ENCODE data around the gene CD44.

CD44 gene

GRCh38 chr11:35112056-35112845, 26.7 kb upstream of the CD44 start:
- DNase-seq: no peak

DNA sequence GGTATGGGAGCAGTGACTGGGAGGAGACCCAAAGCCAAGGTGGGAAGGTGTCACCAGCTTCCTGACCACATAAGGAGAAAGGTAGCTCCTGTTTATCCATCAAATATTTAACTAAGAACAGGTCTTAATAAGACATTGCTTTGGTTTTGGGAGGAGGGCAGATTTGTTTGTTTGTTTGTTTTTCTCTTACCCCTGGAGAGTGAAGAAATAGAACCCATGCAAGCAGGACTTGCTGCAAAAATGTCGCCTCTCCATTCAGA, 26.2 kb upstream of the CD44 start:
- no peak for DNase-seq

DNA sequence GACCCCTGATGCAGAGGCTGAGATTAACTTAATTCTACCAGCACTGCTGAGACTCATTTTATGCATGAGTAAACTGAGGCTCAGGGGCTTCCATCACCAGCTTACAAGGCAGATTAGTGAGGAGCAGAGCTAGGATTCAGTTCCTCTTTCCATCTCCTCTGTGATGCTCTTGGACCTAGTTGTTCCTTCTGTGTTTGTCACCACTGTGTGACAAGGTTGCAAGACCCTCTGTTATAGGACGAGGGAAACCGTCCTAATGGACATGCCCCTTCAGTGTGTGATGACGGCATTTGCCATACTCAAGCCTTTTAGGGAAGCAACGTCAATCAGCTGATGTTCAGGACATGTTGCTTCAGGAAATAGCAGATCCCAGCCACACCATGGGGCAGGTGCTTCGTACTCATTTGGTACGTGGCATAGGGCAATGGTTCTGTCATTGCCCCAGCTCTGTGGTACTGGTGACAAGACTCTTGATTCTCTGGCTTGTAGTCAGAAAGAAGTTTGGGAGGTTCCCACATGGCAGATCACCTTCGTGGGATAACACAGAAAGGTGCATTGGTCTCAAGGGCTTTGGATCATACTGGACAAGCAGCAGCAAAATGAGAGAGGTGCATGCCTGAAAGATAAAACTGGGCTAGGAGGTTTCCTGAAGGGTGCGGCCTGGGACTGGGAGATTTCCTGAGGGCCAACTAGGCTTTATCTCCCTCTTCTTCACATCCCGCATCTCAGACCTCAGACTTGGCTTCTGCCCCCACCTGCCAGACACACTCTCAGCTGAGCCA, 23.9 kb upstream of the CD44 start:
- no peak for DNase-seq

GRCh38 chr11:35115688-35116030, 23.3 kb upstream of the CD44 start:
- DNase-seq: no peak

- DNase-seq: no peak
Observed at GRCh38 chr11:35116245-35116644, 22.7 kb upstream of the CD44 start.

DNA sequence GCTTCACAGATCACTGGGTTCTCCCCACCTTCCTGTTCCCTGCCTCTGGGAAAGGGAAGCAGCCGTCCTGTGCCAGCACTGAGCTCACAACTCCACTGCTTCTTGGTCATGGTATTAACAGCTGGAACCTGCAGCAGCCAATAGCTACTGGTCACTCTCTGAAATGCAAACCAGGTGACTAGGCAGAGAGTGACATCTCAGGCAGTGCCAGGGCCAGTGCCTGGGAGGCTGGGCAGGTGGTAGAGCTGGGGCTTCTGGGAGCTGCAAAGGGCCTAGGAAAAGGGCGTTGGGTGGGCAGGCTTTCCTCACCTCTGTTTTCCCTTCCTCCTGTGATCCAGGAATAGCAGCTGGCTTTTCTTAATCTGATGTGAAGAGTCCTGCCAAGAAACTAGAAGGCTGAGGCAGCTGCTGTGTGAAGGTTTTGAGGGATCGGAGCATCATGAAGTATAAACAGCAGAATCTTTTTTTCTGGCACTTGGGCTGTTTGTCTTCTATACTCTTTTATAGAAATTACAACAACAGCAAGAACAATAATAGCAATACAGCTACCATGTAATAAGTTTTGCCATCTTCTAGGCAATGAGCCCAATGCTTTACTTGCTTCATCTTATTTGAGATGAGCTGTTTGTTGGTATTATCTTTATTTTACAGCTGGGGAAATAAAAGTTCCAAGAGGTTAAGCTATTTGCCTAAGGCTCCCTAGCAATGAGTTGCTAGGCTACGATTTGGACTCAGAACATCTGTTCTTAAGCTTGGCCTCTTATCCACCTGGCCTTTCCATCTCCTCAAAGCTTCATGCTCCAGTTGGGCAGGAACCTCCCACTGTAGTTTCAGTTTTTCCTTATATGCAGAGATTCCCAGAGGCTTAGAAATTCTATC, 22.0 kb upstream of the CD44 start:
- DNase-seq: no peak

DNA sequence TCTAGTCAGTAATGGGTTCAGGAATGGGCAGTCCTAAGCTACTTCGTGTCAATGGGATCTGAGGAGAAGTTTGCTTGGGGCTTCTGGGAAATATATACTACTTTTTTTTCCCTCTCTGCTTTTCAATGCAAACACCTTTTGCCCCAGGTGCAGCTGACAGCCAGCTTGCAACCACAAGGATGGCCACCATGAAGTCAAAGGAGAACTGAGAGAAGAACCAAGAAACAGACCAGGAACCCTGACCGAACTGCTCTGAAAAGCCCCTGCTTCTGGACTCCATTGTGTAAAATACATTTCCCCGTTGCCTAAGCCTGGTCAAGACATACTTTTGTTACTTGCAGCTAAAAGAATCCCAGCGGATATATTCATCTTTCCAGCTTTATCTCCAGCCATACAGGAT, 20.1 kb upstream of the CD44 start:
- no peak for DNase-seq

GRCh38 chr11:35121326-35121865, 17.6 kb upstream of the CD44 start:
- no peak for DNase-seq

DNA sequence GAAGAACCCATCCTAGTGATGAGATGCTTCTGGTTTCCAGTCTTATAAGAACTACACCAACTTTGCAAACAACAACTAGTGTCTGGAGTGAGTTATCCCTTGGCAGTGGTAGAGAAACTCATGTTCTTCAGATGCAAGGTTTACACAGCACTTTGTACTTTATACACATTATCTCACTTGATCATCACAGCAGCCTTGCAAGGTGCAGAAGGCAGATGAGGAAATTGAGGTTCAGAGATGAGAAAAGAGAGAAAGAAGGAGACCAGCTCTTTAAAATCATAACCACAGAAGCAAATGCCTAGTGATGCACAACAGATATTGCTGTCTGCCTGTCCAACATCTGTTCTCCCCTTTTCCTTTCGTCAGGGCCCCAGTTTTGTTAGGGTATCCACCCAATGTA, 16.7 kb upstream of the CD44 start:
- DNase-seq: no peak

- no peak for DNase-seq
Observed at GRCh38 chr11:35126000-35126878, 12.7 kb upstream of the CD44 start.

GRCh38 chr11:35126879-35127581, 11.9 kb upstream of the CD44 start:
- DNase-seq: no peak

DNA sequence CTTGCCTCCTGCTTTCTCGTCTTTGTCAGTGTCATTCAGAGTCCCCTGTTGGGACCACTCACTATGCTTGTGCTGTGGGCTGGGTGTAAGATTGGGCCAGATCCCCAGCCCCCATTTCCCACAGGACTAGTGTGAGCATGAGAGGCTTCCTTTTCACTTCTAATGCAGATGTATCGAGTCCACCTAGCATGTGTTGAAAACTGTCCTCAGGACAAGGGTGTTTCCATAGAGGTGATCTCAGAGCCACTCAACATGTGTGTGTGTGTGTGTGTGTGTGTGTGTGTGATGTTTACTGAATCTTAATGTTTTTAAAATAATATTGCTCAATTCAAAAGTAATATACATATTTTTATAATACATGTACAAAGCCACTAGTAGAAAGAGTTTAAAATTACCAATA, 11.4 kb upstream of the CD44 start:
- DNase-seq: no peak

DNA sequence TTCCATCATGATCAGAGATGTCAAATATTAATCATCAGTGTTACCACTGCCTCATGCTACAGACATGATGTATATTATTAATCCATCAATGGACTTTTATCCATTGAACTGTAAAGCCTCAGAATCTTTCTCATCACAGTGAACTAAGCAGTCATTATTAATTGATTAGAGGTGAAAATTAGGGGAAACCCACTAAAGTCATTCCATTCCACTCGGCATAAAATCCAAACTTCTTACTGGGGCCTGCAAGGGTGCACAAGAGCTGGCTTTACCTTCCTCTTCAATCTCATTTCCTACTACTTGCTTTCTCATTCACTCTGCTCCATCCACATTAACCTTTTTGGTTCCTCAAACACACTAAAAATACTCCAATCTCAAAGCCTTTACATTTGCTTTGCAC, 7.9 kb upstream of the CD44 start:
- no peak for DNase-seq

DNA sequence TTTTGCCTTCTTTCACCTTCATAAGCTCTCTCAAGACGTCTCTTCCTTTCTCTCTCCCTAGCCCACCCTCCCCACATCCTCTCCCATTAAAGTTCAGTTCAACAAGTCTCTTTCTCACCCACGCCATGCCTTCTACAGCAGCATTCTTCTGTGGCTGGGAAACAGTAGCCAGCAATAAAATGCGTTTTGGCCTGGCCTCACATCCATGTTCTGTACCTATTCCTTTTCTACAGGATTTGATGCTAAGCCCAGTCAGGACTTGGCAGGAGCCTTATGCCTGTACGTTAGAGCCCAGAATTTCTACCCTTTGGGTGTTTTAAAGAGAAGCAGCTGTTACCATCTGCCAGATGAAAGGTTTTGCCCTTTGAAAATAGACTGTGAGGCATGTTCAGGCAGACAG, 7.1 kb upstream of the CD44 start:
- no peak for DNase-seq

DNA sequence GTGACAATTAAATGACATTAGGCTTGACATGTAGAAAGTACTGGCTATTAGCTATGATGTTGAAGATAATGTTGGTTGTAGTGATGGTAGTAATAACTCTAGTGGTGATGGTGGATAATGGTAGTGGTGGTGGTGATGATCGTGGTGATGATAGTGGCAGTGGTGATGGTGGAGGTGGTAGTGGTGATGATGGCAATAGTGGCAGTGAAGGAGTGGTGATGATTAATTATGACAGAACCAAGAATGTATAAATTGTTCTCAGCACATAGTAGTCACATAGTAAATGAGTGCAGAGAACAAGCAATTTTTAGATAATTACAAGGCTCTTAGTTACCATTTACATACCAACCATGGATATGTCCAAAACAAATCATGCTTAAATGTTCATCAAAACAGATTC, 5.3 kb upstream of the CD44 start:
- no peak for DNase-seq

DNA sequence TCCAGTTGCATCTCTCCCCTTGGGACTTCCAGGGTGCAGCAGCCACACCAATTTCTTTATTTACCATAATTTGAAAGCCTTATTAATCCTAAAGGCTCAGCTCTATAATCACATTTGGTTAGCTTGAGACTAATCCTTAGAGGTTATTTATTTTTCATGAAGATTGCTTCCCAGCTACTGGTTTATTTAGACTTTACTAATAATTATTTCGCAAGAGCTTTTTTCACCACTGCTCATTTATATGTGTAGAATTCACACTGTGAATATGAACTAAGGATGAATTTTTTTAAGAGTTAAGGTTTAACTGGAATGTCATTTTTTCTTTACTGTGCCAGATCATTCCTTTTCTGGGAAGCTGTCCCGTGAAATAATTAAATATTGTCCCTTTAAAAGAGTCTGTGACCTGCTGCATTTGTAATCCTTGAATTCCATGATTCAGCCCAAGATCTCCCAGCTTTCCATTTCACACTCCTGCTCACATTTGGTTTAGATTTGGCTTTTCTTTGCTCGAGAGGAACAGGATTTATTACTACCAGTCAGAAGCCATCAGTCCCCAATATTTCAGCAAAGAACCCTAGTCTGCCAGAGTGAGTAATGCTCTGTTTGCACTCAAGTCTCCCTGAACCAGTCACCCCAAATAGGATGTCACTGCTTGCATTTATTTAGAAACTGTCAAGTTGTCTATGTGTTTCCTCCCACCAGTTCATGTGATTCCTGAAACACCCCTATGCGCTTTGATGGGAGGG, 4.4 kb upstream of the CD44 start:
- no peak for DNase-seq

- DNase-seq: no peak
Observed at GRCh38 chr11:35135222-35135621, 3.7 kb upstream of the CD44 start.

DNA sequence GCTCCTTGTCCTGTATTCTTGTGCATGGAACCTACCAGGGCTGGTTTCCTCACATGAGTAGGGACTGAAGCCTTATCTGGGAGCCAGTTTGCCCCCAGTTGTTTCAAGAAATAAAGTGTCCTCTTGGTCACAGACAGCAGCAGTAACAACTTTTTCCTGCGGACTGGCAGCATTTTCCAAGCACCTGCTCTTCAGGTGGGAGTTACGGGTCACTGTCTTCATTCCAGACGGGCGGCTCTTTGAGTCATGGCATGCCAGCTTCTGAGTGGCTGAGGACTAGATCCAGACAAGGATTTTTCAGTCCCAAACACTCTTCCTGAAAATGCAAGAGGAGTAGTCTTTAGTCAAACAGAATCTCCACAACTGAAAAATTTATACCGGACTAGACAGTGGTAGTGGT, 2.7 kb upstream of the CD44 start:
- no peak for DNase-seq

- DNase-seq: no peak
Observed at GRCh38 chr11:35138058-35138457, 913 bp upstream of the CD44 start.

GRCh38 chr11:35138606-35138942, 397 bp upstream of the CD44 start:
- no peak for DNase-seq

DNA sequence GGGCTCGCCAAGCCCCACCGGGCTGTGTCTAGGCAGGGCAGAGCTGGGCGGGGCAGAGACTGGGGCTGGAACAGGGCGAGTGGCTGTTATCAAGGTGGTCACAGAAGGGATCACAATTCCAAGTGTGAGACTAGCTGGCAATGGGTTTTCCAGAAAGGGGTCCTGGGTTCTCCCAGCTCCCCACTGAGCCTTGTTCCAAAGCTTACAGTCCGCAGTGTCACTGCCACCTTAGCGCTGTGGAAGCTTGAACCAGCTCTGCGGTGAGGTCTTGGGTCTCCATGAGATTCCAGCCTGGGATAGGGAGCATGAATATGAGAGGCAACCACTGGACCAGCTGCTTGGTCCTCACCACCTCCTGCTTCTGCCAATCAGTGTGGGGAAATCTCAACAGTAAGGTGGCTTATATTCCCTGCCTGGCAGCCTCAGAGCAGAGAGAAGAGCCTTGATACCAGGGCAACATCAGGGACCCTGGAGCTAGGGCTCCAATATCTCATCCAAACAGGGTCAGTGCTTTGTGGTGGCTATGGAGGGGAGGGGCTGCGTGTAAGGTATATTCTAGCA, 831 bp downstream of the CD44 start:
- no peak for DNase-seq

Data from cortex of kidney (tissue), 1 donor.